NCI-H1417 treated with DMSO at 0.1 percent for 48 hours (cell line): Measurements from ENCODE around the gene CLIC5.

Source experiments
- DNase-seq: peaks from one replicate; lab custom pipeline; 2025; lab: John Stamatoyannopoulos, UW

Gene CLIC5

GRCh38 chr6:45838996-45839395 lies 176.7 kb downstream of the CLIC5 start:
- DNase-seq: no peak

DNA sequence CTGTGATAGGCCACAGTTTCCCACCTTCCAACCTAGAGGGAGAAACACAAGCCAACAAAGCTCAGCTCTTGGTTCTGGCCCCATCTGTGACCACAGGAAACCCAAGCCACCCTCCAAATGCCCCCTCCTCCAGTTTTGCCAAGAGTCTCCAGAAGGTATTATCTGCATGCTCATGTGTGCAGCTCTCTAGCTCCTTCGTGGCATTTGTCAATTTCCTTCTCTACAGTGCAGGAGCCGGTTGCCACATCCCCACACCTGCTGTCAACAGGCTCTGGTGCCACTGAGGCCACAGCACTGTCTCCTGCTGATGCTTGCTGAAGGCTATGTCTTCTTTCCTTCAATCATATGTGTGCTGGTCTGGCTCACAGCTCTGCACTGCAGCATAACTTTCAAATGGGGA lies 177.2 kb downstream of the CLIC5 start:
- no peak for DNase-seq

DNA sequence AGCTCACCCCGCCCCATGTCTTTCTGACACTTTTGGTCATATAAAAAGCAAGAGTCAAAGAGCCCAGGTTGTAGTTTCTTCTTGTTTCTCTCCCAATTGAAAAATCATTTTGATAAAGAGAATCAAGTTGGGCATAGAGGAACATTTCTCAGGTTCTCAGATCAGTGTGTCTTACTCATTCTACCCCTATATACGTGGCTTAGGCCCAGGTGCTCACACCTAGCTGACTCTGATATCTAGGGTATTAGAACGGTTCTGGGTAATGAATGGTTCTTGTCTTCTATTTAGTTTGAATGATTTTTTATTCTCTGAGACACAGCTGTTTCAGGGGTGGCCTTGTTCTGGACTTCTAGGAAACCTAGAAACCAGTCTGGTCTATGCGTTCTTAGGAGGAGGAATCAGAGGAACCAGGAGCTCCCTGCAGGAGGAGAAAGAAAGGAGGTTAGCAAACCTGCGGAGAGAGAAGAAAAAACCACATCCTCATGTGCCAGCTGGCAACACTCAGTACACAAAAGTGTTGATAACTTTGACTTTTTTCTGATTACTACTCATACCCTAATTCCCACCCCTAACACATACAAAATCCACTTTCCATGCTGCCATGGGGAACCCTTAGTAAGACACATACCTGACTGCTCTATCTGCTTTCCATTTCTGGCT lies 178.0 kb downstream of the CLIC5 start:
- no peak for DNase-seq

DNA sequence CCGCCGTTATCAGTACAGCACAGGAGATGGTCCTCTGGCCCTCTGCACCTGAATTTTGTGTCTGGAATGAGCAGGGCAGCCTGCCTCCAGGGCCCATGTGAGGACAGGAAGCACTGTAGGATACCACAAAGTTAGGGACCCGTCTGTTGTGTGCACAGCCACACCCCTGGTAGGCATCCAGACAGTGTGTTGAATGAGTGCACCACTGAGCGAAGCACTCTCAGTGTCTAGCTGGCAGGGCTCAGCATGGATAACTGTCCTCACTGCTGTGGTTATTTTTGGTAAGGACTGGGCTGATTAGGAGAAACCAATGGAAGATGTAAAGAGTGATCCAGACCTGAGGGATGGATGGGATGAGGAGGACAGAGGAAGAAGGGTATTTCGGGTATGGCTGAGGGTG lies 178.7 kb downstream of the CLIC5 start:
- DNase-seq: no peak

- DNase-seq: no peak
Measured at GRCh38 chr6:45836438-45836824, 179.2 kb downstream of the CLIC5 start.

- no peak for DNase-seq
Measured at GRCh38 chr6:45835721-45836437, 179.8 kb downstream of the CLIC5 start.

GRCh38 chr6:45832063-45832462 lies 183.6 kb downstream of the CLIC5 start:
- no peak for DNase-seq
